AG04449 (cell line): Measurements from ENCODE around the gene OR8I2.
"Not testable (repeated sequence)": the region's sequence is repeated elsewhere in the genome, so short reads cannot be mapped to it uniquely, and the experiment has no call there.

ENCODE experiments used
- CTCF ChIA-PET: fragments of 350-600 bp; formaldehyde crosslinking; extraction: SDS; loops from one replicate; lab custom pipeline; 2021; ENCODE audit warnings: antibody characterized with exemption; lab: Yijun Ruan, JAX
- POLR2A ChIA-PET: fragments of 400-600, 350-600 bp; formaldehyde crosslinking; extraction: SDS; loops from one replicate; lab custom pipeline; 2020; ENCODE audit warnings: antibody characterized with exemption, inconsistent platforms; lab: Yijun Ruan, JAX
- DNase-seq: peaks from one replicate; pipeline ENCODE4 v3.0.0-alpha.2; 2010; ENCODE audit warnings: low read depth, low spot score
- H3K4me3 ChIP-seq: 2 replicates; pipeline ENCODE4 v1.5.1; 2011; ENCODE audit warnings: low read depth, mild to moderate bottlenecking, control low read depth, low read length
- CTCF ChIP-seq: IDR thresholded peaks from one replicate; pipeline ENCODE4 v1.5.1; 2011; ENCODE audit warnings: mild to moderate bottlenecking, moderate library complexity, low read length, control low read depth, inconsistent platforms; ENCODE audit not compliant: insufficient read depth; ENCODE audit errors: missing control alignments

OR8I2 gene

DNA sequence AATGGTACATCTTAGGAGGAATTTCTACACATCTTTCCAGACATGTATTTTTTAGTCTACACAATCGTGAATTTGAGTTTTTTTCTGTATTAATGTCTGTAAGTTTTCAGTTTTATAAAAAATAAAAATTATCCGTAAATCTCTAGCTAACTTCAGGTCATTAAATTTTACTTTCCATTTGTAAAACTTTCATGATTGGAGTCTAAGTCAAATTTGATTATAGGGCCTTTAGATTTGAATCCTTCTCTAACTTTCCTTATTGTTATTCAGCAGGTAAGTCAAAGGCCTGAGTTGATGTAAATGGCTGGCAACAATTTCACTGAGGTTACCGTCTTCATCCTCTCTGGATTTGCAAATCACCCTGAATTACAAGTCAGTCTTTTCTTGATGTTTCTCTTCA lies at the start of gene OR8I2:
Gene OR8I2, plus strand, starts transcription at position 301 of the 400 bp plus-strand sequence. Its CDS starts 0 bp downstream, at position 301.
- DNase-seq: no peak
- no peak for TF ChIP-seq CTCF
- POLR2A ChIA-PET: no interaction called here
- H3K4me3 ChIP-seq: no peak within 1 kb of the TSS
- CTCF ChIA-PET: no interaction called here

DNA sequence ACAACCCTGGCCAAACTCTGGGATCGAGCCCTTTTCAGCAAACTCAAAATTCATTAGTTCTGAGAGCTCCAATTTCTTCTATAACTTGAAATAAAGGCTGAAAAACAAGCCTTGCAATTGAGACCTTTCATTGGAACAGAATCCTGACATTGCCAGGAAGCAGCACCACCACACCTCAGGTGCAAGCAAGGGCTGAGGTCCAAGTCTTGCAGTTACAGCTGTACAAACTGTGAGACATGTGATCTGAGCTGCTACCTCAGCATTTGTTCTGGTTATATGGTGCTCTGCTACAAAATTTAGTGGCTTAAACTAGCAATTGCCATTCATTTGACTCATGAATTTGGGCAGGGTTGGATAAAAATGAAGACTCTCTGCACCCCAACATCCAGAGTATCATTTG lies 47.6 kb upstream of the OR8I2 start:
- CTCF ChIA-PET: no interaction called here
- DNase-seq: no peak
- TF ChIP-seq CTCF: no peak
- H3K4me3 ChIP-seq: no peak overlapping the region
- POLR2A ChIA-PET: no interaction called here

DNA sequence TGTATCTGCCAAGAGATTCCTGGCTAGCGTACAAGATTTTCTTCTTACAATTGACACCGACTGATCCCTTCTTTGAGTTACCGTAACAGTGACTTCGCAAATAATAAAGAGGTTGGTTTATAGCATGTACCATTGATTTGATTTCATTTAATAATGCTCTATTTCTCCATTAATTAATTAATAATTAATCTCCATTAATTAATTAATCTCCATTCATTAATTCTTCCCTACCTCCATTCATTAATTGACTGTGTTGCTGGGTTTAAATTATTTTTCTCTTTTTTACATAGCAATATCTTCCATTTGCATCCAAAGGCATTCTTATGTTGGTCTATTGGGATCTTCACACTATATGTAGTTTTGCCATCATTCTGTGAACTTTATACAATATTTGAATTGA lies 44.6 kb upstream of the OR8I2 start:
- ChIA-PET POLR2A (no interaction called here), CTCF (no interaction called here)
- TF ChIP-seq CTCF: no peak
- DNase-seq: no peak
- H3K4me3 ChIP-seq: no peak overlapping the region

DNA sequence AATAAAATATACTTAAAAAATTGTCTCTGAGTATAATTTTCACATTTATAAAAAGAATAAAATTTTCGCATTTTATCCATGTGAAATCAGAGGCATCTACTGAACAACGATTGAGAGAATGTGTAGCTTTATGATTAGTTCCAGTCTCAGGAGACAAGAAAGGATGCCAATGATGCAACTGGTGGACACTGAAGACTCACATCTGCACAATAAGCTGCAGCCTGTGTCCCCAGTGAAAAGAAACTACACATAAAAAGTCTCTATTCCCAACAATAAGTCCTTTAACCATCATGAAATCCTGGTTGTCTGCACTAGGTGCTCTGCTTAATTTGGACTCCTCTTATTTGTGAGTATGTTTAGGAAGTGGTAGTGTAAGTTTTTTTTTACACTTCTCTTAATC lies 43.6 kb upstream of the OR8I2 start:
- TF ChIP-seq CTCF: no peak
- H3K4me3 ChIP-seq: no peak overlapping the region
- ChIA-PET CTCF (no interaction called here), POLR2A (no interaction called here)
- no peak for DNase-seq

DNA sequence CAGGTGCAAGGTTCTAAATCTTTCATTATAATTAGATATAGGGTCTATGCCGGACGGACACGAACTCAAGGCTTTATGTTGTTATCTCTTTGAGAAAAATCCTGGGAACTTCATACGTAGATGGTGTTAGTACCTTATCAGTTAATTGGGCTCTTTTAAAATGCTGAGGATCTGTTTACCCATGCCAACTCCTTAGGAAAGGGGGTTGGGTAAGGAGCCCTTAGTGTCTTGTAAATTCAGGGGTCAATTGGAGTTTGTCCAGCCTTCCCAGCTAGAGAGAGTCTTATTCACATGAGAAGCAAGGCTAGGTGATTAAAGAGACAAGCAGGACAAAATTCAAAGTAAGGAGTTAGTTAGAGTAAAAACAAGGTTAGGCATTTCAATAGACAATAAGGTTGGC lies 36.7 kb upstream of the OR8I2 start:
- CTCF ChIA-PET, POLR2A ChIA-PET, H3K4me3 ChIP-seq, DNase-seq: not testable (repeated sequence)

GRCh38 chr11:56057661-56058237 lies 35.4 kb upstream of the OR8I2 start:
- DNase-seq, CTCF ChIA-PET, H3K4me3 ChIP-seq, POLR2A ChIA-PET: not testable (repeated sequence)

- DNase-seq, POLR2A ChIA-PET, H3K4me3 ChIP-seq, CTCF ChIA-PET: not testable (repeated sequence)
Measured at GRCh38 chr11:56058260-56058780, 34.8 kb upstream of the OR8I2 start.

GRCh38 chr11:56066980-56067379 lies 26.1 kb upstream of the OR8I2 start:
- ChIA-PET CTCF (no interaction called here), POLR2A (no interaction called here)
- H3K4me3 ChIP-seq: no peak overlapping the region
- TF ChIP-seq CTCF: no peak
- no peak for DNase-seq
